GM23338 (cell line): ENCODE data around the gene COL15A1.

Experiments
- CREB1 ChIP-seq: fragments of 250-450 bp; sonication (Bioruptor Pico); IDR thresholded peaks from 2 replicates; pipeline ENCODE4 v1.5.0; 2020; ENCODE audit warnings: low read depth, mild to moderate bottlenecking, moderate library complexity
- CTCF ChIP-seq, 2 experiments: fragments of 200-600 bp in 1 of 2; sonication (generic) in 1 of 2; conservative IDR thresholded peaks; 2 replicates each; pipeline versions ENCODE4 v1.5.1 to v1.6.1; 2016 to 2017; ENCODE audit warnings: antibody characterized with exemption in 2 of 2, low read depth in 2 of 2, mild to moderate bottlenecking in 2 of 2, moderate library complexity in 1 of 2
- ETS1 ChIP-seq: IDR thresholded peaks from 2 replicates; pipeline ENCODE4 v1.6.1; 2016; ENCODE audit warnings: antibody characterized with exemption
- EZH2 ChIP-seq: fragments of 200-600 bp; sonication (generic); IDR thresholded peaks from one replicate; pipeline ENCODE4 v1.8.0; 2017; ENCODE audit warnings: antibody characterized with exemption, mild to moderate bottlenecking, low read depth; ENCODE audit not compliant: unreplicated experiment
- EZH2phosphoT487 ChIP-seq: fragments of 200-600 bp; sonication (generic); IDR thresholded peaks from one replicate; pipeline ENCODE4 v1.8.1; 2018; ENCODE audit warnings: antibody characterized with exemption; ENCODE audit not compliant: unreplicated experiment
- JUNB ChIP-seq: IDR thresholded peaks from one replicate; pipeline ENCODE4 v1.6.1; 2016; ENCODE audit warnings: antibody characterized with exemption; ENCODE audit not compliant: unreplicated experiment
- NANOG ChIP-seq: IDR thresholded peaks from 2 replicates; pipeline ENCODE4 v1.6.1; 2016; ENCODE audit warnings: antibody characterized with exemption, borderline replicate concordance
- POLR2AphosphoS5 ChIP-seq: IDR thresholded peaks from 2 replicates; pipeline ENCODE4 v1.6.1; 2016; ENCODE audit warnings: antibody characterized with exemption, low read depth
- REST ChIP-seq: IDR thresholded peaks from one replicate; pipeline ENCODE4 v1.6.1; 2018; ENCODE audit warnings: antibody characterized with exemption; ENCODE audit not compliant: unreplicated experiment
- STAT1 ChIP-seq: IDR thresholded peaks from one replicate; pipeline ENCODE4 v1.6.1; 2016; ENCODE audit warnings: antibody characterized with exemption; ENCODE audit not compliant: unreplicated experiment
- ZNF114 ChIP-seq: fragments of 250-450 bp; sonication (Bioruptor Pico); IDR thresholded peaks from 2 replicates; pipeline ENCODE4 v1.5.0; 2020; ENCODE audit warnings: mild to moderate bottlenecking, moderate library complexity
- ZNF331 ChIP-seq: fragments of 250-450 bp; sonication (Bioruptor Pico); IDR thresholded peaks from 2 replicates; pipeline ENCODE4 v1.5.0; 2020; ENCODE audit warnings: low read depth, mild to moderate bottlenecking, moderate library complexity
- ZNF462 ChIP-seq: fragments of 250-450 bp; sonication (Bioruptor Pico); IDR thresholded peaks from 2 replicates; pipeline ENCODE4 v1.5.0; 2020; ENCODE audit warnings: mild to moderate bottlenecking, moderate library complexity

- TF ChIP-seq CTCF (conservative IDR thresholded peaks at IDR 0.05; ENCODE audit: low read depth in 2 of 2): no peak
- no peak for TF ChIP-seq EZH2
- no peak for TF ChIP-seq REST
- peak; percentile 67 for TF ChIP-seq POLR2AphosphoS5
- TF ChIP-seq STAT1: no peak
- no peak for TF ChIP-seq JUNB
- TF ChIP-seq EZH2phosphoT487: no peak
- TF ChIP-seq CREB1 (CRISPR knock-in tag): no peak
- no peak for TF ChIP-seq ZNF331 (CRISPR knock-in tag)
- TF ChIP-seq ETS1: no peak
- TF ChIP-seq NANOG: no peak
- TF ChIP-seq ZNF462 (CRISPR knock-in tag): no peak
- TF ChIP-seq ZNF114 (CRISPR knock-in tag): no peak
Observed at GRCh38 chr9:99104459-99105151, 160.9 kb downstream of the COL15A1 start, which contains the start of gene TGFBR1.
